SHP77 treated with DMSO at 0.1 percent for 48 hours (cell line): ENCODE data around the gene MYADM.
"Not testable (repeated sequence)": the region's sequence is repeated elsewhere in the genome, so short reads cannot be mapped to it uniquely, and the experiment has no call there.

Experiments
- DNase-seq: peaks from one replicate; lab custom pipeline; 2025; lab: John Stamatoyannopoulos, UW

MYADM gene, protein sequence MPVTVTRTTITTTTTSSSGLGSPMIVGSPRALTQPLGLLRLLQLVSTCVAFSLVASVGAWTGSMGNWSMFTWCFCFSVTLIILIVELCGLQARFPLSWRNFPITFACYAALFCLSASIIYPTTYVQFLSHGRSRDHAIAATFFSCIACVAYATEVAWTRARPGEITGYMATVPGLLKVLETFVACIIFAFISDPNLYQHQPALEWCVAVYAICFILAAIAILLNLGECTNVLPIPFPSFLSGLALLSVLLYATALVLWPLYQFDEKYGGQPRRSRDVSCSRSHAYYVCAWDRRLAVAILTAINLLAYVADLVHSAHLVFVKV

DNA sequence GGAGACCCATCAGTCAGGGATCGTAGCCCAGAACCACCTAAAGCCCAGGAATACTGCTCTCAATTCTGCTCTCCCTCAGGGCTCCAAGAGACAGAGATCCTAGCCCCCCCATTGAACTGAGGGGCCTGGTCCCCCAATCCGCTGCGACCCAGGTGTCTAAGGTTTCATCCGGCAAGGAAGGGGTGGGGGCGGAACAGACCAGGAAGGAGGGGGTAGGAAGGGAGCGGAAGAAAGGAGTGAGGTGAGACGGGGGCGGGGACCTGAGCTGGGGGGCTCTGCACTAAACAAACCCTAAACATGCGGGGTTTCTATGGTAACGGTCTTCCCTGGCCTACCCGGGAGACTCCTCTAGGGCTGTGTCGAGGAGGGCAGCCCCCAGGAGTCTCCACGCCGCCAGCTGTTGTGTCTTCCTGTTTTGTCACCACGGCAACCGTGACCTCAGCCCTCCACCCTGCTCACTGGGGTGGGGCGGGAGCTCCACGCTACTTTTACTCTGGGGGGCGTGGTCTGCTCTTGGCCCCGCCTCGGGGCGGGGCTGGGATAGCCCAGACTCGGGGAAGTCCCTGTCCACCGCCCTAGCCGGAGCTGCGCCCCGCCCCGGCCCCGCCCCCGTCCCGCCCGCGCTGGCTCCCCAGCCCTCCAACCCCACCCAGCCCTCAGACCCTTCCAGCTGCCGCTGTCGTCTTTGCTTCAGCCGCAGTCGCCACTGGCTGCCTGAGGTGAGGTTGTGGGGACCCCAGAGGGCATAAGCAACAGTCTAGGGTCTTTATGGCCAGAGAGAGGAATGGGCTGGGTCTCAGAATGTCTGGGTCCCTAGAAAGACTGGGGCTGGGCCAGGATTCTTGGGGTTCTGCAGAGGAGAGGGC lies at the start of gene MYADM:
TSS of gene MYADM (plus strand) at position 659 of the 866 bp plus-strand sequence. CDS start 5,647 bp downstream, outside the sequence.
- DNase-seq, result peak; percentile 95

DNA sequence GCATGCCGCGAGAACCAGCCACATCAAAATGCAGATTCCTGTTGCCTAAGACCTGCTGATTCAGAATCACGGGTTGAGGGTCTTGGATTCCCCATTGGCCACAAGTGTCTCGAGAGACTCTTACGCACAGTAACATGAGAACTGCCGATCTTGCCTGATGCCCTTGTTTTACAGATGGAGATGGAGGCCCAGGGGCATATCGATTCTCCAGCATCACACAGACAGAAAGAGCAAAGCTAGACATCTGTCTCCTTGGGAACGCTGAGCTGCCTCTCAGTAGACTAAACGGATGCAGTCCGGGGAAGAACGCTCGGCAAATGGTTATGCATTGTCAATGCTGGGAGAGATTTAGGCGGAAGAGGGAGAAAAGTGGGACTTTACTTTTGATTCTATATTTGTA lies 48.9 kb upstream of the MYADM start:
- DNase-seq, result no peak

DNA sequence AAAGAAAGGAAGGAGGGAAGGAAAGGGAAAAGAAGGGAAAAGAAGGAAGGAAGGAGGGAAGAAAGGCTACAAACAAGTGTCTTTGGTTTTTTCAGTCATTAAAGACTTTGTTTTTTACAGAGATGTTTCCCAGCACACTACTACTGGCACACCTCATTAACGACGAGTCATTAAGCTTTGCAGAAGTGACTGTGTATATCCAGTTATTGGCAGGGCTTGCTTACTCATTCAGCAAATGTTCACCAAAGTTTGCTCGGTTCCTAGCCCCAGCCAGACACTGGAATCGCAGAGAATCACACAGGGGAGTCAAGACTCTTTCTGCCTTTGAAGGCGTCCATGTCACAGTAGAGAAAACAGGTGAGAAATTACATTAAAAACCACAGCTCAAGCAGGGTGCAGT lies 47.8 kb upstream of the MYADM start:
- no peak for DNase-seq

DNA sequence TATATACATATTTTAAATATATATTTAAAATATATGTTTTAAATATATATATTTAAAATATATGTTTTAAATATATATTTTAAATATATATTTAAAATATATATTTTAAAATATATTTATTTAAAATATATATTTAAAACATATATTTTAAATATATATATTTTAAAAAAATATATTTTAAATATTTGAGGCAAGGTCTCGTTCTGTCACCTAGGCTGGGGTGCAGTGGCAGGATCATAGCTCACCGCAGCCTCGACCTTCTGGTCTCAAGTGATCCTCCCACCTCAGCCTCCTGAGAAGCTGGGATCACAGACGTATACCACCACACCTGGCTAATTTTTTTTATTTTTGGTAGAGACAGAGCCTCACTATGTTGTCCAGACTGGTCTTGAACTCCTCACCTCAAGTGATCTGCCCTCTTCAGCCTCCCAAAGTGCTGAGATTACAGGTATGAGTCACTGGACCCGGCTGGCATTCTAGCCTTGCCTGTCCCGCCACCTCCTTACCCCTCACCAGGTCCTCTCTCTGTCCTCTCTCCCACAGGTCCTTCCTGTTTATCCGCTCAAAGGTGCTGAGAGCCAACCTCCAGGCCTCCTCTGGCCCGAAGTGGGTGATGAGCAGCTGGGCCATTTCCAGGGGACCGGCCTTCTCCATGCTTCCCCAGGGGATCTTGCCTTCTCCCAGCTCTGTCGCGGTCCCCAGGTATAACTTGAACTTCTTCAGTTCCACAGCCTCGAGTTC lies 44.1 kb upstream of the MYADM start:
- DNase-seq, result no peak

DNA sequence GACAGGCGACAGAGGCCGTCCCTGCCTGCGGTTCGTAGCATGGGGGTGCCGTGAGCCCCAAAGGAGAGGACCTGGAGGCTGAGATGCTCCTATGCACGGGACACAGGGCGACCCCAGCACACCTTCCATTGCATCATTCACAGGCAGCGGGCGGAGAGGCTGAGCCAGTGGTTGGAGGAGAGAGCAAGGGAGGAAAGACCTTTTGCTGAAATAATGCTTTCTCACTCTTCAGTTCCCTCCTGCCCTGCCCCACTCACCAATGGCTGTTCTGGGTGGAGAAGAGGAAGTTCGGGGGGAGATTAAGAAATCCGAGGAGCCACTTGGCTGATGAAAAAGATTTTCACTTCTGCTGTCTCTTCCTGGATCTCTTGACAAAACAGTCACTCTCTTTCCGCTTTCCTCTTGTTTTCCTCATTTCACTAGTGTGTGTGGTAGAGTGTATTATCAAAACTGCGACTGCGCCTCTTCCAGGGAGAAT lies 43.5 kb upstream of the MYADM start, which contains the start of gene NLRP12:
TSS of gene NLRP12 (minus strand) at position 181 of the 478 bp plus-strand sequence. CDS start at position 41, 140 bp downstream.
- no peak for DNase-seq

DNA sequence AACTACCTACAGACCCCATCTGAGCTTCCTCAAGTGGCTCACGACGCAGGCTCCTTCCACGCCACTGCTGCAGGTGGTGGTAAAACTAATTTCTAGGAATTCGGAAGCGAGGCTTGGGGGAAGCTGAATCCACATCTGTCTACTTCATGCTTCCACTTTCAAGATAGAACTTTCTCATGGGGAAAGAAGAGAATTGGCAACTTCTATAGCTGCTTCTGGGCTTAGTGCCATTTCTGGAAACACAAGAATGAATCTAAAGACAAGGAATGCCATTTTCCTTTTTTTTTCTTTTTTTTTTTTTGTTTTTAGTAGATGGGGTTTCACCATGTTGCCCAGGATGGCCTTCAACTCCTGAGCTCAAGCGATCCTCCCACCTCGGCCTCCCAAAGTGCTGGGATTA lies 40.8 kb upstream of the MYADM start:
- no peak for DNase-seq

DNA sequence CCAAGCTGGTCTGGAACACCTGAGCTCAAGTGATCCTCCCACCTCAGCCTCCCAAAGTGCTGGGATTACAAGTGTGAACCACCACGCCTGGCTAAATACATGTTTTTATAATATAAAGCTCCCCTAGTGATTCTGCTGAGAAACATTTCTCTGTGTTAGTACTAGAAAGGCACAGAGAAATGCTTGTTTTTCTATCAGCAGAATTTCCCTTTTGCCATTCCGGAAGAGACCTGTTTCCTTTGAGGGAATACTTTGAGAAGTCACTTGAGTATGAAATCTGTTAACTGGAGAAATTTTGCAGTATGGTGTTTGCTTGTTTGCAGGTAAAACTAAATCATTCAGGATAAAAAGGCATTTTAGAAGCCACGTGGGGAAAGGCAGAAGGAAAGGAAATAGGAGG lies 39.2 kb upstream of the MYADM start:
- no peak for DNase-seq

DNA sequence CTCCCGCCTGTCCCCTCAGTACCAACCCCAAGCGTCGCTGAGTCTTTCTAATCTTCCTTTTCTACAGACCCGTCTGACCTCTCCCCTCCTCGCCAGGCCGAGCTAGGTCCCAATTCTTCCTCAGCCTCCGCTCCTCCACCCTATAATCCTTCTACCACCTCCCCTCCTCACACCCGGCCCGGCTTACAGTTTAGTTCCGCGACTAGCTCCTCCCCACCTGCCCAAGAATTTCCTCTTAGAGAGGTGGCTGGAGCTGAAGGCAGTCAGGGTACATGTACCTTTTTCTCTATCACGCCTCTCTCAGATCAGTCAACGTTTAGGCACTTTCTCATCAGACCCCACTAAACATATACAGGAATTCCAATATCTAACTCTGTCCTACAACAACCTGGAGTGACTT lies 34.8 kb upstream of the MYADM start:
- not testable (repeated sequence) for DNase-seq

DNA sequence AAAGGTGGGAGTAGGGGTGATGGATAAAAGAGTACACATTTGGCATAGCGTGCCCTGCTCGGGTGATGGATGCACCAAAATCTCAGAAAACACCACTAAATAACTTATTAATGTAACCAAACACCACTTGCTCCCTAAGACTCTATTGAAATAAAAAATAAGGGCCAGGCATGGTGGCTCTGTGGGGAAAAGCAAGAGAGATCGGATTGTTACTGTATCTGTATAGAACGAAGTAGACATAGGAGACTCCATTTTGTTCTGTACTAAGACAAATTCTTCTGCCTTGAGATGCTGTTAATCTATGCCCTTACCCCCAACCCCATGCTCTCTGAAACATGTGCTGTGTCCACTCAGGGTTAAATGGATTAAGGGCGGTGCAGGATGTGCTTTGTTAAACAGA lies 29.2 kb upstream of the MYADM start:
- not testable (repeated sequence) for DNase-seq

DNA sequence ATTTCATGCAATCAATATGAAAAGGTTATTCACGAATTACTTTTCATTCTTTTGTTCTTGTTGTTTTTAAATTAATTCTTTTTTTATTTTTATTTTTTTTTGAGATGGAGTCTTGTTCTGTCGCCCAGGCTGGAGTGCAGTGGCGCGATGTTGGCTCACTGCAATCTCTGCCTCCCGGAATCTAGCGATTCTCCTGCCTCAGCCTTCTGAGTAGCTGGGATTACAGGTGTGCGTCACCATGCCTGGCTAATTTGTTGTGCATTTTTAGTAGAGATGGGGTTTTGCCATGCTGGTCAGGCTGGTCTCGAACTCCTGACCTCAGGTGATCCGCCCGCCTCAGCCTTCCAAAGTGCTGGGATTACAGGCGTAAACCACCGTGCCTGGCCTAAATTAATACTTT lies 27.4 kb upstream of the MYADM start:
- not testable (repeated sequence) for DNase-seq

DNA sequence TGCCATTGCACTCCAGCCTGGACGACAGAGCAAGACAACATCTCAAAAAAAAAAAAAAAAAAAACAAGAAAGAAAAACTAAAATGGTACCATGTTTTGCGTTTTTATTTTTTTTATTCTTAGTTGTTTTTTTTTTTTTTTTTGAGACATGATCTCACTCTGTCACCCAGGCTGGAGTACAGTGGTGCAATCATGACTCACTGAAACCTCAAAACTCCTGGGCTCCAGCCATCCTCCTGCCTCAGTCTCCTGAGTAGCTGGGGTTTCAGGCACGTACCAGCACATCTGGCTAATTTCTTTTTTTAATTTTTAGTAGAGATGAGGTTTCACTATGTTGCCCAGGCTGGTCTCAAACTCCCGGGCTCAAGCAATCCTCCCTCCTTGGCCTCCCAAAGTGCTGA lies 26.8 kb upstream of the MYADM start:
- DNase-seq, result not testable (repeated sequence)

DNA sequence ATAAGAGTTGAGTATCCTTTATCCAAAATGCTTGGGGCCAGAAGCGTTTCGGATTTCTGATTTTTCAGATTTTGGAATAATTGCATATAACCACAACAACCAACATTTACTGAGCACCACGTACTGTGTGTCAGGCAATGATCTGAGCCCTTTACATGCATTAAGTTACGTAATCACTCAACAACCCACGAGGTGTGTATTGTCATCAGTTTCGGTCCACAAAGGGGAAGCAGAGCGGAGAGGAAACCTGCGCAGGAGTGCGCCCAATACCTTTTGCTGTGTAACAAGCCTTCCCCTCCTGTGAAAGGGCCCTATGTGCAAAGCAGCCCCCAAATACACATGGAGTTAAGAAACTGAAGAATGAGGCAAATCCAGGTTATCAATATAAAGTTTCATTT lies 22.8 kb upstream of the MYADM start:
- no peak for DNase-seq

DNA sequence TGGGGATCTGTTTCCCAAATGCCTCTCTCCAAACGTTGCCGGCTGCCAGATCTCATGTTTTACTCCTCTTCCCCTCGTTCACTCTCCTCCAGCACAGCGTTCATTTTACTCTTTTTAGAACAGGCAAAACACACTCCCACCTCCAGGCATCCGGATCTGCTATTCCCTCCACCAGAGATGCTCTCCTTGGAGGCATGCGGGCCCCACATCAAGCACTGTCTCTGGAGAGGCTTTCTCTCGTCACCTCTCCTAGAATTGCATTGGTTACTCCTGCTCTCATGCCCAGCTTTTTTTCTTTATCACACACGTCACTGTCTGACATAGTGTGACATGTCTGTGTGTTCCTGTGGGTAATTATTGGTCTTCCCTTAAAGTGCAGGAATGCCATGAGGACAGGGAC lies 20.1 kb upstream of the MYADM start:
- no peak for DNase-seq

DNA sequence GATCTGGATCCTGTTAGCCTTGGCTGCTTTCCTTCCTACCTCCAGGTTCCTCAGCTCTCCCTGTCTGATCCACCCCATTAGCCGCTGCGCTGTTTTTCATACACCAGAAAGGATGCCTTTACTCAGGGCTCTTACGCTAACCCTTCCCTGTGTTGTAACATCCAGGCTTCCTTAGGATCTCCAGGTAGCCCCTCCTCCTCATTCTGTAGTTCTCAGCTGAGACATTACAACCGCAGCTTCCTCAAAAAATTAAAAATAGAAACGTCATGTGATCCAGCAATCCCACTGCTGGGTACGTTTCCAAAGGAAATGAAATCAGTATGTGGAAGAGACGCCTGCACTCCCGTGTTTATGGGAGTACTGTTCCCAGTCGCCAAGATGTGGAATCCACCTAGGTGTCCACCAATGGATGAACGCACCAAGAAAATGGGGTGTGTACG lies 18.4 kb upstream of the MYADM start:
- DNase-seq, result no peak

DNA sequence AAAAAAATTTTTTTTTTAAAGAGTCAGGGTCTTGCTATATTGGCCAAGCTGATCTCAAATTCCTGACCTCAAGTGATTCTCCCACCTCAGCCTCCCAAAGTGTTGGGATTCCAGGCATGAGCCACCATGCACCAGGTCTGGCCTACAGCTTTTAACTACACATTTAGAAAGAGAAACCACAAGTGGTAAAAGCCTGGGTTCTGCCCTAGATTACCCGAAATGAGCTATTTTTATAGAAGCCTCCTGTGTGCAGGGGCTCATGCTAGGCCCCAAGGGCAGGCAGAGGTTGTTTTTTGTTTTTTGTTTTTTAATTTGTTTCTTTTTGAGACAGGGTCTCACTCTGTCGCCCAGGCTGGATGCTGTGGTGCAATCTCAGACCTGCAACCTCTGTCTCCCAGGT lies 14.0 kb upstream of the MYADM start:
- DNase-seq, result no peak

DNA sequence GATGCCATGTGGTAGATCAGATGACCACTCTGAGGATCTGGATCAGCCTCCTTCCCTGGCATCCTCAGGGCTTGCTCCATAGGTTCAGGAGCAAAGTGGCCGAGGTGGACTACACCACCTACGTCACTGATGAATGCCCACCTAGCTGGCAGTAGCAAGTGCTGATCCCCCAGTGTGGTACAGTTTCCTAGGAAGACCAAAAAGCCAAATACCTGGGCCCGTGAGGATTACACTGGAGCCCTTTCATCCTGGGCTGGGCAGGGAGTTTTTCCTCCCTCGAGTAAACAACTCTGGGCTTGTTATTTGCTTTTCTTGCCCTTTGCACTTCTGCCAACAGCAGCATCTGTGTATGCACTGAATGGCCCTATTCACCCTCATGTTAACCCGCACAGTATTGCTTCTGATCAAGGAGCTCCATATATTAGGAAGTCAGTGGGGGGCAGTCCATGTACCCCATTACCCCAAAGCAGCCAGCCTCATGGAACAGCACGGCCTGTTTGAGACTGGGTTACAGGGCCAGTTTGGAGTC lies 3.3 kb upstream of the MYADM start:
- peak; percentile 32 for DNase-seq

DNA sequence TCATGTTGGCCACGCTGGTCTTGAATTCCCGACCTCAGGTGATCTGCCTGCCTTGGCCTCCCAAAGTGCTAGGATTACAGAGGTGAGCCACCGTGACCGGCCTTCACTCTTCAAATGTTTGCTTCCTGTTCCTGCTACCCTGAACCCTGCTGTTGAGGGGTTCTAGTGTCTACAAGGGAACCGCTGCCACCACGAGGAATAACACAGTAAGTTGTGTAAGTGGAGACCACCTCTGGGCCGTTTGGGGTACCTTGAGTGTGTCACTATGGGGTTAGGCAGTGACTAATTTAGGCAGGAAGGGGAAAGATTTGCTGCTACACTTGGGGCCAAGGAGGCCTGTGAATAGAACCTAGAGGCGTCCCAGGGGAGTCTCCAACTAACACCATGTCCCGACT lies 2.2 kb upstream of the MYADM start:
- no peak for DNase-seq

DNA sequence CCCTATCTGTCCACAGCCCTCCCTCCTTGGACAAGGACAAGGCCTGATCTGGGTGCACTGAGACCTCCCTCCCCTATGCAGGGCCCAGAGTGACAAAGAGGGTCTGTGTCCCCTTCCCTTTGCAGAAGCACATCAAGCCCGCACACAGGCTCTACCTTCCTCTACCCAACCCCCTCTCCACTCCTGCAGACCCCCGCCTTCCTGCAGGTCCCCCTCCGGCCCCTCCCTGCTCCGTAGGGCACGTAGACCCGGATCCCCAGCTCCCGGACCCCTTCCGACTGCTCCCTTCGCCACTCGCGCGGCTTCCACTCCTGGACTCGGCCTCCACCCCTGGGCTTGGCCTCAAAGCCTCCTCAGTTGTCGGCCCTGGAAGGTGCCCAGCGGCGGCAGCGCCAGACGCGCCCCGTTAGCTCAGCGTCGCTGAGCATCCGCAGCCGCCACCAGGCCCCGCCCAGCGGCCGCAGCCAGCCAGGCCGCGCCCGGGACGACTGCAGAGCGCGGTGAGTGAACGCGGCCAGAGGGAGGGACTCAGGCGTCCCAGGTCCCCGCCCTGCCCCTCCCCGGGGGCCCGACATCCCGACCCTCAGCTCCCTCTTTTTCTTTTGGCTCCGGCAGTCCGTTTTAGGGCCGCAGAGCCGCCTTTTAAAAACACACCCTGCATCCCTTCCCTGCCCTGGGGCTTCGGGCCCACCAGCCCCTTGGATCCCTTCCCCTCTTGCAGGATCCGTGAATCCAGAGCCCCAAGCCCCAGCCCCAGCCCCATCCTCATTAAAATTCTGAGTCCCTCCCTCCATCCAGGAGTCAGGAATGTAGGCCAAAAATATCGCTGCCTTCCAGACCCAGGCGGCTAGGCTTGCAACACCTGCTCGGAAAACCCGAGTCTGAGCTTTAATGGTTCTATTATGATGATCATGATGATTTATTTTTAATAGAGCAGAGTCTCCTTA lies 1.5 kb upstream of the MYADM start:
- DNase-seq, result peak; percentile 42

DNA sequence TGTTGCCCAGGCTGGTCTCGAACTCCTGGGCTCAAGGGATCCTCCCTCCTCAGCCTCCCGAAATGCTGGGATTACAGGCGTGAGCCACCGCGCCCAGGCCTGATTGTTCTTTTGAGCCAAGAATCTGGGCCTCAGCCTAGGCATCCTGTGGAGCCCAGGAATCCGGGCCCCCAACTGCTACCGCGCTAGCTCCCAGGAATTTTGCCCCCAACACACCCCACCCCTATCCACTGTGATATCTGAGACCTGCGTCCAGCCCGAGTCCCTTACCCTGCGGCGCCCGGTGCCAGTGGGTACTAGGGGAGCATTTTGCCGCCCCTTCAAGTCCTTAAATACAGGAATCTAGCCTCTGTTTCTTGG lies 838 bp upstream of the MYADM start:
- no peak for DNase-seq

DNA sequence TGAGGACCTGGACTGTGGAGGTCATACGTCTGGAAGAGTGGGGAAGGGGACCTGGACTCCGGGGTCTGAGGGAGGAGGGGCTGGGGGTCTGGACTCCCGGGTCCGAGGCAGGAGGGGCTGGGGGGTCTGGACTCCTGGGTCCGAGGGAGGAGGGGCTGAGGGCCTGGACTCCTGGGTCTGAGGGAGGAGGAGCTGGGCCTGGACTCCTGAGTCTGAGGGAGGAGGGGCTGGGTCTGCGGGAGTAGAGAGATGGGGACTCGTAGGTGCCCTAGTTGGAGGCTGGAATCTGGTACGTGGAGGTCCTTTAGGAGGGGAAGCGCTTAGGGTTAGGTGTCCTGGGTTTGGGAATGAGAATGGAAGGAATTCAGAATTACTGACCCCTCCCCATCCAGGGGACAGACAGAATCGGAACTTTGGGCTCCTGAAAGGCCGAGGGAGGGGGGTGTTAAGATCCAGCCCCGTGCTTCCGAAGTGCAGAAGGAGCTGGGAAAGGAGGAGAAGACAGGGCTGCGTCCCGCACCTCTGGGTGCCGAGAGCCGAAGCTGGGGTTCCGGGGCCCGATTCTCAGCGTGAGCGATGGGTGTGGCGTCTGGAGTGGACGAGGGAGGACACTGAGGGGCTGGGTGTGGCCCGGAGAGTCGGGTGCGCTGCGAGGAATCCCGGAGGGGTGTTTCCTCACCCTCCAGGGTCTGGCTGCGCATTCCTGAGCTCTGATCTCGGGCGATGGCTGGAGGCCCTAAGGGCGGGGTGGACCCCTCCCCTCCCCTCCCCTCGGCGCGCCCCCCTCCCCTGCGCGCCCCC lies 608 bp downstream of the MYADM start:
- no peak for DNase-seq
